Skin epidermis (tissue), 12 donors: ENCODE measurements around the gene SAMD1.

Source experiments
- H3K27ac ChIP-seq, 21 experiments: fragments of 200-600 bp; sonication (generic) in 11 of 21; one replicate each; pipeline ENCODE4 v1.5.0; 2020; ENCODE audit warnings: mild to moderate bottlenecking in 3 of 21, inconsistent platforms in 2 of 21, moderate library complexity in 2 of 21
- H3K4me3 ChIP-seq, 7 experiments: fragments of 200-600 bp; sonication (generic) in 2 of 7; one replicate each; pipeline ENCODE4 v1.5.0; 2020; ENCODE audit warnings: inconsistent platforms in 2 of 7, mild to moderate bottlenecking in 2 of 7, moderate library complexity in 1 of 7

Gene SAMD1

GRCh38 chr19:14090509-14091080 lies at the start of gene SAMD1:
Gene SAMD1, minus strand, starts transcription at chr19:14090751.
- H3K27ac ChIP-seq = peak within 1 kb of the TSS; percentile 66 to 95 (median 89)

GRCh38 chr19:14139944-14140343 lies 49.4 kb upstream of the SAMD1 start:
- H3K4me3 ChIP-seq = no peak overlapping the region
- H3K27ac ChIP-seq = peak overlapping the region in 4 of 21 experiments; percentile 9 to 55 (median 26)

More at GRCh38 chr19:14090509-14091080, at the start of gene SAMD1:
- H3K4me3 ChIP-seq = peak within 1 kb of the TSS; percentile 41 to 90 (median 76)

GRCh38 chr19:14138576-14139265 lies 48.2 kb upstream of the SAMD1 start:
- Histone ChIP-seq H3K4me3 (no peak overlapping the region), H3K27ac (peak overlapping the region in 4 of 21 experiments; percentile 1 to 94 (median 11))

GRCh38 chr19:14136509-14137281 lies 46.1 kb upstream of the SAMD1 start, which contains the start of gene ASF1B:
Gene ASF1B, minus strand, starts transcription at chr19:14136589. Its CDS starts 133 bp downstream, at chr19:14136456.
- Histone ChIP-seq H3K27ac (peak within 1 kb of the TSS; percentile 49 to 95 (median 90)), H3K4me3 (peak within 1 kb of the TSS; percentile 62 to 92 (median 82))

- Histone ChIP-seq H3K4me3 (peak overlapping the region; percentile 62 to 92 (median 82)), H3K27ac (peak overlapping the region in 15 of 21 experiments; percentile 19 to 94 (median 62))
These were observed 45.5 kb upstream of the SAMD1 start for GRCh38 chr19:14135985-14136508.

GRCh38 chr19:14135355-14135754 lies 44.8 kb upstream of the SAMD1 start:
- Histone ChIP-seq H3K27ac (no peak overlapping the region), H3K4me3 (peak overlapping the region in 2 of 7 experiments; percentile 66 to 82)

GRCh38 chr19:14127929-14128509 lies 37.5 kb upstream of the SAMD1 start:
- Histone ChIP-seq H3K4me3 (no peak overlapping the region), H3K27ac (peak overlapping the region in 2 of 21 experiments; percentile 16 to 22)

- no peak overlapping the region for H3K27ac ChIP-seq
These were observed 36.6 kb upstream of the SAMD1 start for GRCh38 chr19:14127176-14127575.

GRCh38 chr19:14122924-14123323 lies 32.4 kb upstream of the SAMD1 start:
- Histone ChIP-seq H3K27ac (no peak overlapping the region), H3K4me3 (no peak overlapping the region)

More at GRCh38 chr19:14127176-14127575, 36.6 kb upstream of the SAMD1 start:
- no peak overlapping the region for H3K4me3 ChIP-seq

- H3K4me3 ChIP-seq = no peak overlapping the region
- H3K27ac ChIP-seq = peak overlapping the region in 12 of 21 experiments; percentile 88 to 98 (median 94)
These were observed 29.9 kb upstream of the SAMD1 start for GRCh38 chr19:14120497-14120780.

- H3K4me3 ChIP-seq = no peak overlapping the region
- H3K27ac ChIP-seq = peak overlapping the region in 20 of 21 experiments; percentile 61 to 98 (median 93)
These were observed 29.3 kb upstream of the SAMD1 start for GRCh38 chr19:14119644-14120496.

- Histone ChIP-seq H3K4me3 (peak overlapping the region in 6 of 7 experiments; percentile 39 to 95 (median 44)), H3K27ac (peak overlapping the region in 20 of 21 experiments; percentile 61 to 98 (median 93))
These were observed 28.6 kb upstream of the SAMD1 start for GRCh38 chr19:14119146-14119545.

- peak overlapping the region; percentile 37 to 95 (median 43) for H3K4me3 ChIP-seq
- peak overlapping the region; percentile 71 to 98 (median 93) for H3K27ac ChIP-seq
These were observed 27.9 kb upstream of the SAMD1 start for GRCh38 chr19:14118165-14119051.

GRCh38 chr19:14117668-14118164 lies 27.2 kb upstream of the SAMD1 start, which contains the start of gene PRKACA:
Gene PRKACA, minus strand, starts transcription at chr19:14117762. Its CDS starts 215 bp downstream, at chr19:14117547.
- peak within 1 kb of the TSS; percentile 71 to 98 (median 93) for H3K27ac ChIP-seq
- H3K4me3 ChIP-seq = peak within 1 kb of the TSS; percentile 63 to 95 (median 85)

GRCh38 chr19:14116918-14117578 lies 26.5 kb upstream of the SAMD1 start:
- peak overlapping the region; percentile 63 to 95 (median 85) for H3K4me3 ChIP-seq
- peak overlapping the region in 18 of 21 experiments; percentile 39 to 89 (median 80) for H3K27ac ChIP-seq

GRCh38 chr19:14116525-14116917 lies 26.0 kb upstream of the SAMD1 start:
- H3K27ac ChIP-seq = peak overlapping the region in 13 of 21 experiments; percentile 65 to 89 (median 83)
- H3K4me3 ChIP-seq = peak overlapping the region; percentile 63 to 95 (median 85)

- no peak overlapping the region for H3K4me3 ChIP-seq
- H3K27ac ChIP-seq = peak overlapping the region in 11 of 21 experiments; percentile 8 to 89 (median 77)
These were observed 25.2 kb upstream of the SAMD1 start for GRCh38 chr19:14115756-14116155.
